ENCODE results near the gene SETBP1. TPM values are rescaled to one million over a fixed set of nuclear protein-coding genes. Genes with fewer than 3 reads are reported as not detected.
"Not testable (repeated sequence)": the region's sequence is repeated elsewhere in the genome, so short reads cannot be mapped to it uniquely, and the experiment has no call there.

SETBP1 gene
- total RNA-seq, 1 donor from 2014 or later, result 30.1 TPM

- peak; percentile 72 for DNase-seq
These were observed 110.8 kb downstream of the SETBP1 start for GRCh38 chr18:44791520-44791919.

DNA sequence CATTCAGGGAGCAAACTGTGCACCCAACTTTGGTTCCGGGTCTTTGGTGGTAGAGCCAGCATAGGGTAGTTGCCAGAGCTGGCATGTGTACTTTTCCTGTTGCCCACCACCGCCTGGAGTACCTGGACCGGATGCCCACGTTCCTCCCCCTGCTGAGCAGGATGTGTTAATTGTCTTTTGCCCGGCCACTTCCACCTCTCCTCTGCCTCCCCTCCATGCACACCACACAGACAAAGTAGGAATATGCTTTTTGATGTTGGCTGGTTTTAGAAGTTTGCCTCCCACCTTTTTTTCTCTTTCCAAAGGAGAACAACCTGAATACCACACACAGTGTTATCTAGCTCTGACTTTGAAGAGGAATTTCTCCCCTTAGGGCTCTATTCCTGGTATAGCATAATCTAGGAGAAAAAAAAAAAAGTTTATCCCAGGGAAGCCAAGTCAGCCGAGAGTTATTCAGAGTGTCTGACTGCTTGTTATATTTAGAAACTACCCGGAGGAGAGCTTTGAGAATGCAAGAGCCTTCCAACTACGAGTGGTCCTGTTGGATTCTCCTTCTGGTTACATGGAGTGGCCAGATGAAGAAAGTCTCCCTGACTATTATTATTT is 111.9 kb downstream of the SETBP1 start:
- DNase-seq, result peak; percentile 62

GRCh38 chr18:44793194-44793593 is 112.5 kb downstream of the SETBP1 start:
- DNase-seq, result peak; percentile 61

GRCh38 chr18:44793685-44794084 is 113.0 kb downstream of the SETBP1 start:
- no peak for DNase-seq

GRCh38 chr18:44795241-44795640 is 114.6 kb downstream of the SETBP1 start:
- DNase-seq, result no peak

DNA sequence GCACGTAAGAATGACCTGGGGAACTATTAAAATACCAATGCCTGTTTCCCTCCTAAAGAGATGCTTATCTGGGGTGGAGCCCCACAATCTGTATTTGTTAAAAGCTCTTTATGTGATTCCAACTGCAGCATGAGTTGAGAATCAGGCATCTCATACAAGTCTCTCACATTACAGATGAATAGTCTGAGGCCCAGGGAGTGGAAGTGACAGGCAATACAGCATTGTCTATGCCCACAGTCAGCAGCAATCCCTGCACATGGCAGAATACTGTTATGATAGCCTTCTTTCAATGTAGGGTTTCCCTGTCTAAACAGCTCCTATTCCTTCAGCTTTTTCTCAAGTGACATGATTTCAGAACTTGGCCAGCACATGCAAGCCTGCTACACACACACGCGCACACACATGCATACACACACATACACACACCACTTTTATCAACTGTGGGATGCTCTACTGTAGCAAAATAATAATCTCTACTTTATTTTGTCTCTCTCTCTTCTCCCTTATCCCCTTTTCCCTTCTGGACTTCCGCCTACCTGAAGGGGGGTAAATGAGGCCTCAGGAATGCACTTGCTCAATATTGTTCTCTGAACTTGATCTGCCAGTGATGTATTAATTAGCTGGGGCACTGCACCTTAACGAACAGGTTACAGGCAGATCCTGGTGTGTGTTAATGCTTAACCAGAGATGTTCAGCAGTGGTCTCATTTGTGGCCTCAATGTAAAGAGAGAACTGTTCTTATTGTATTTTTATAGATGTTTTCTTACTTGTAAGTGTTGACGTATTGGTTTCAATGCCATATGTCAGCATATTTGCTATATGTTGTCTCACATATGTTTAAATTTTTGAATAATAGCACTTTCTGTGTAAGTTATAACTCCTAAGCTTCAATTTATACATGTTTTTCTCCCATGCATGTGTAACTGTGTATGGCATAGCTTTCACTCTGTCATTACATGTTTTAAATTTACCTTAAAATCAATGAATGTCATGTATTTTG is 116.0 kb downstream of the SETBP1 start:
- DNase-seq, result no peak

GRCh38 chr18:44798433-44799048 is 117.9 kb downstream of the SETBP1 start:
- DNase-seq, result no peak

DNA sequence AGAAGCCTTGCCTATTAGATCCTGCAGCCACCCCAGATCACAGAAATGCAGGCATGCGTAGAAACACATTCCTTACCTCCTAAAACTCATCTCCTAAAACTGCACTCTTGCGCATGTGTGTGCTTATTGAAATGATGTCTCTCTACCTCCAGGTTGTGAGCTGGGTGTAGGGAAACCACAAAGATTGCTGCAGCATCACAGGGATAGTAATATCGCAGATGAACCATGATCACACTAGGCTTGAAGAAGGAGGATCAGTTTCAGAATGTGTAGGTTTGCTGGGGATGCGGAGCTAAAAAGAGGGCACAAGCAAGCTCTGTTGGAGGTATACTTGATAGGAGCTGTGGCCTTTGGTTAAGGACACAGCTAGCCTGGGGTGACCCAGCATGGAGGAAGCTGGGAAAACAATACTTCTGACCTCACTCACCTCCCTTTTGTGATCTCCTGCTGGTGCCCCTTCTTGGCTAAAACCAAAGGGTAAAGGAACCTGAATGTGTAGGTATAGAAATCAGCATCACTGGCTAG is 118.8 kb downstream of the SETBP1 start:
- no peak for DNase-seq

- no peak for DNase-seq
These were observed 119.3 kb downstream of the SETBP1 start for GRCh38 chr18:44799907-44800421.

DNA sequence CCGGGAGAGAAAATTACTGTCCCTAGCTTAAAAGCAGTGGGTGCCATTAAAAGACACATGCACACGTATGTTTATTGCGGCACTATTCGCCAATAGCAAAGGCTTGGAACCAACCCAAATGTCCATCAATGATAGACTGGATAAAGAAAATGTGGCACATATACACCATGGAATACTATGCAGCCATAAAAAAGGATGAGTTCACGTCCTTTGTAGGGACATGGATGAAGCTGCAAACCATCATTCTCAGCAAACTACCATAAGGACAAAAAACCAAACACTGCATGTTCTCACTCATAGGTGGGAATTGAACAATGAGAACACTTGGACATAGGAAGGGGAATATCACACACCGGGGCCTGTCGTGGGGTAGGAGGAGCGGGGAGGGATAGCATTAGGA is 120.1 kb downstream of the SETBP1 start:
- DNase-seq, result not testable (repeated sequence)

GRCh38 chr18:44801781-44802180 is 121.1 kb downstream of the SETBP1 start:
- no peak for DNase-seq

GRCh38 chr18:44802508-44802907 is 121.8 kb downstream of the SETBP1 start:
- no peak for DNase-seq

DNA sequence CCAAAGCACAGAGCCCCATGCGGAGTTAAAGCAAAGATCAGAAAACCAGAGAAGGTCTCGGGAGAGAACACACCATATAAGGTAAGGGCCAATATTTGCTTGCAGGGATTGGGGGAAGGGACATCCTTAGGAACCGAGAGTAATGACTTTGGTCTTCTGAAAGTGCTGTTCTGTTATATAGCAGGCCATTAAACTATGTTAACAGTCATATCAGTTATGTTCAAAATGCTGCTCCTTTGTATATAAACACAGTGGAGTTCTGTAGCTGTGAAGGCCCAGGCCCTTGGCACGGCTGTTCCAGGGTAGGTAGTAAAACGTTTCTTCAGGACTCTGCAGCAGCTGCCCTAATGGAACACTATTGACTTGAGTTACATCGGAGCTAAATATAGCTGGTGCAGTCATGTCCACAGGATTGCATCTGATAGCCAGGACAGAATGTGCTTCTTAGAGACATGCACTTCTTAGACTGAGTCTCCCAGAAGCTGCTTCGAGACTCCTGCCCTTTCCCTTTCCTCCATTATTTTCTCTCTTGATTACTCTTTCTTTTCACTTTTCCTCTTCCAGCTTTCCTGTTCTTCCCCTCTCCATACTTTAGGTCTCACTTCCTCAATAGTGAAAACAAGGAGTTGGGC is 122.4 kb downstream of the SETBP1 start:
- peak; percentile 89 for DNase-seq

GRCh38 chr18:44804033-44804432 is 123.3 kb downstream of the SETBP1 start:
- no peak for DNase-seq

- DNase-seq, result no peak
These were observed 124.5 kb downstream of the SETBP1 start for GRCh38 chr18:44805176-44805575.

DNA sequence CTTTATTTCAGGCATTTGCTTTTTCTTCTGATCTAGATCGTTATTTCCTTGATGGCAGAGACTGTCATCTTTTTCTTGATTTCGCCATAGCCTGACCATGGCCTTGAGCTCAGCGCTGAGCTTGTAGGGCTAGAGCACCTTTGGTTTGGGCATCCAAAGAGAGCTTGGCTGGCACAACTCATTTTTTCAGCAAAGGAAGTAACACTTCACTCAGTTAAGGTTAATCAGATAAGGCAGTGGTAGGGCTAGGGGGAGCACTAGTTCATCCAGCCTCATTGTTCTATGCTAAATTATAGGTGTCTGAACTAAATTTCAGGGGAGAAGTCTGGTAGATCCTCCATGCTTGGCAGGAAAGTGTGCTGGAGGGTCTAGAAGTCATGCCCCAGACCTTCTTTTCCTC is 125.0 kb downstream of the SETBP1 start:
- no peak for DNase-seq

- DNase-seq, result no peak
These were observed 127.1 kb downstream of the SETBP1 start for GRCh38 chr18:44807766-44808165.

GRCh38 chr18:44811572-44812125 is 131.0 kb downstream of the SETBP1 start:
- no peak for DNase-seq

DNA sequence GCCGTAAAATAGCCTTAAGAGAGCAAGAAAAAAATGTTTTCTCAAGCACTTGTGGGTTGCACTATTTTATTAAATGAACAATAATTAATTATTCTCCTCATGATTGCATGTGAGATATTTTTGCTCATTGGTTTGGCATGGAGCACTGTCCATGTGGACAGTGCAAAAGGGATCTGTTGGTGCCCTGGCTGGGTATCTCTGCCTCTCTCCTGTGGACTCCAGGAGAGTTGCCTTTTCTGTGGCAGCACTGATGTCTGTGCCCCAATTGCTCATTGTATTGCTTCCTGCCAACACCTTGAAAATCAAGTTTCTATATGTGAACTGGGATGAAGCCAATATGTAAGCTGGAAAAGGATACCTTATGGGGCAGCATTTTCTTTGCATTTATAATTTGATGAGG is 131.7 kb downstream of the SETBP1 start:
- no peak for DNase-seq

- no peak for DNase-seq
These were observed 132.9 kb downstream of the SETBP1 start for GRCh38 chr18:44813586-44813985.

DNA sequence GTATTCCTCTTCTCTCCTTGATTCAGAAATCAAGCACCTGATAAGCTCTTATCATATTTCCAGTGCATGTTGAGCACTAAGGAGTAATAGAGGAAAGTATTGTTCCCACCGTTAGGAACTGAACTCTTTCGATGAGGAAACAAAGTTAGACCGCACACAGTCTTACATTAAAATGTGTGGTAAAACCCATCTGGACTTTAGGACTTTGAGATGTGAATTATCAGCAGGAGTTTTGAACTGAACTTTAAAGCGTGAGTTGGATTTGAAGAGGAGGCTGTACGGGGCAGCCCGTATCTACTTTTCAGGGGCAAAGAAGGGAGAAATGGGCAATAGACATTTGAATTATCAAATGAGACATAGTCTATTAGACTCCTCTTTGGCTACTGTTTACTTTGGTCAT is 134.4 kb downstream of the SETBP1 start:
- DNase-seq, result no peak

- peak; percentile 59 for DNase-seq
These were observed 135.4 kb downstream of the SETBP1 start for GRCh38 chr18:44816050-44816449.
